Kidney (tissue), 14 donors: ENCODE data around the gene ENPP4. TPM values are rescaled to one million over a fixed set of nuclear protein-coding genes. Genes with fewer than 3 reads are reported as not detected.

ENCODE experiments used
- DNase-seq, 5 donors: peaks; one replicate each; pipeline ENCODE4 v3.0.0-alpha.2; 2013 to 2020
- FAIRE-seq: peaks from 2 replicates; lab custom pipeline; 2012; peaks lifted over from hg19 to GRCh38; lab: Jason Lieb, UNC
- H3K27ac ChIP-seq, 2 donors: one replicate each; pipeline ENCODE4 v1.7.0; 2013; ENCODE audit warnings: low read depth in 2 of 2, low read length in 2 of 2, inconsistent platforms in 1 of 2
- H3K27me3 ChIP-seq: one replicate; pipeline ENCODE4 v1.7.1; 2013; ENCODE audit warnings: low read length, inconsistent platforms; ENCODE audit not compliant: control insufficient read depth, insufficient read depth
- H3K36me3 ChIP-seq, 3 donors: one replicate each; pipeline versions ENCODE4 v1.7.0 to v1.7.1; 2013; ENCODE audit warnings: low read length in 3 of 3, control low read depth in 1 of 3, inconsistent platforms in 1 of 3; ENCODE audit not compliant: insufficient read depth in 3 of 3, control insufficient read depth in 2 of 3
- H3K4me1 ChIP-seq, 3 donors: one replicate each; pipeline versions ENCODE4 v1.7.0 to v1.7.1; 2013; ENCODE audit warnings: low read length in 3 of 3, inconsistent platforms in 1 of 3, low read depth in 1 of 3; ENCODE audit not compliant: control insufficient read depth in 2 of 3, insufficient read depth in 2 of 3
- H3K4me3 ChIP-seq, 3 donors: one replicate each; pipeline versions ENCODE4 v1.7.0 to v1.8.1; 2013; ENCODE audit warnings: low read length in 3 of 3, control low read depth in 1 of 3, inconsistent platforms in 1 of 3
- H3K9ac ChIP-seq, 3 donors: one replicate each; pipeline versions ENCODE4 v1.7.0 to v1.7.1; 2013; ENCODE audit warnings: low read length in 3 of 3, control low read depth in 1 of 3, inconsistent platforms in 1 of 3
- H3K9me3 ChIP-seq, 3 donors: one replicate each; pipeline versions ENCODE4 v1.7.0 to v1.7.1; 2013; ENCODE audit warnings: low read length in 3 of 3, control low read depth in 1 of 3, inconsistent platforms in 1 of 3; ENCODE audit not compliant: control insufficient read depth in 2 of 3, insufficient read depth in 1 of 3
- CTCF ChIP-seq: IDR thresholded peaks from 3 replicates; pipeline ENCODE4 v1.5.1; 2012; ENCODE audit warnings: mild to moderate bottlenecking, moderate library complexity, borderline replicate concordance; ENCODE audit not compliant: insufficient read depth; ENCODE audit errors: extremely low read depth
- intact Hi-C: fragments of 100-400 bp; cut with DNase I; formaldehyde crosslinking; loops from one replicate; pipeline ENCODE4 v1.11.1; 2022
- polyA plus RNA-seq: library from polyadenylated mRNA; stranded (reverse); fragments of 350-450 nt; fragmentation: Illumina TruSeq; extraction: RNeasy Lipid Tissue Mini Kit (QIAGEN cat#74804); gene quantifications from one replicate; pipeline ENCODE4 v1.2.3, GENCODE V29; 2014; ENCODE audit warnings: low read depth, low replicate concordance; ENCODE audit not compliant: insufficient read depth
- total RNA-seq: library from RNA; stranded (reverse); fragmentation: NEBNext Ultra II Directional; extraction: Animal tissue kit (Norgen Biotek cat#: 25700); gene quantifications from one replicate; pipeline ENCODE4 v1.2.1, GENCODE V29; 2021
- donor health status: control.
- donor health status: control.
- donor health status: control.
- donor health status: control.
- donor health status: control.
- donor health status: DM: yes; HTN: yes; CAD: no.
- donor health status: Normal renal cell carcinoma (clear cell type).

The ENPP4 gene
- total and polyA plus RNA-seq, 2 donors from 2014 or later: 11.5 to 28.8 TPM

- no peak for FAIRE-seq
- no peak overlapping the region for H3K27ac ChIP-seq
- intact Hi-C loops: no loop called here
Observed at GRCh38 chr6:46172176-46172575, 42.4 kb downstream of the ENPP4 start.

GRCh38 chr6:46174904-46175303 lies 45.1 kb downstream of the ENPP4 start:
- intact Hi-C loops: no loop called here
- Histone ChIP-seq H3K9me3 (no peaks in the 10 kb centered on the region), H3K27ac (no peak overlapping the region), H3K4me1 (peaks cover 0 to 5% (median 0%) of the 10 kb centered on the region in 3 donors), H3K27me3 (no peaks in the 10 kb centered on the region), H3K36me3 (no peaks in the 10 kb centered on the region), H3K4me3 (no peak overlapping the region), H3K9ac (no peak overlapping the region)
- no peak for TF ChIP-seq CTCF
- FAIRE-seq (no peak), DNase-seq (no peak)

More at GRCh38 chr6:46172176-46172575, 42.4 kb downstream of the ENPP4 start:
- Histone ChIP-seq H3K4me3 (no peak overlapping the region), H3K9ac (no peak overlapping the region), H3K27me3 (no peaks in the 10 kb centered on the region), H3K36me3 (no peaks in the 10 kb centered on the region), H3K9me3 (no peaks in the 10 kb centered on the region), H3K4me1 (peaks cover 0 to 5% (median 0%) of the 10 kb centered on the region in 3 donors)
- no peak for TF ChIP-seq CTCF
- no peak for DNase-seq

GRCh38 chr6:46175446-46175845 lies 45.7 kb downstream of the ENPP4 start:
- FAIRE-seq (no peak), DNase-seq (no peak)
- no peak for TF ChIP-seq CTCF

GRCh38 chr6:46175976-46176375 lies 46.2 kb downstream of the ENPP4 start:
- H3K27ac ChIP-seq: no peak overlapping the region
- no peak for FAIRE-seq
- no peaks in the 10 kb centered on the region for H3K27me3 ChIP-seq
- intact Hi-C loops: no loop called here
- TF ChIP-seq CTCF: no peak
- no peak overlapping the region for H3K4me3 ChIP-seq
- DNase-seq: no peak
- no peaks in the 10 kb centered on the region for H3K36me3 ChIP-seq
- no peaks in the 10 kb centered on the region for H3K4me1 ChIP-seq
- H3K9me3 ChIP-seq: no peaks in the 10 kb centered on the region
- H3K9ac ChIP-seq: no peak overlapping the region

More at GRCh38 chr6:46175446-46175845, 45.7 kb downstream of the ENPP4 start:
- H3K9ac ChIP-seq: no peak overlapping the region
- intact Hi-C loops: no loop called here
- H3K36me3 ChIP-seq: no peaks in the 10 kb centered on the region
- H3K27me3 ChIP-seq: no peaks in the 10 kb centered on the region
- no peak overlapping the region for H3K4me3 ChIP-seq
- H3K4me1 ChIP-seq: peaks cover 0 to under 1% (median 0%) of the 10 kb centered on the region in 3 donors
- no peak overlapping the region for H3K27ac ChIP-seq
- H3K9me3 ChIP-seq: no peaks in the 10 kb centered on the region
